Fibroblast of skin of abdomen (primary cell): ENCODE data around the gene IHH.

Source experiments
- DNase-seq: peaks from one replicate; pipeline ENCODE4 v3.0.0-alpha.2; 2013

IHH gene

DNA sequence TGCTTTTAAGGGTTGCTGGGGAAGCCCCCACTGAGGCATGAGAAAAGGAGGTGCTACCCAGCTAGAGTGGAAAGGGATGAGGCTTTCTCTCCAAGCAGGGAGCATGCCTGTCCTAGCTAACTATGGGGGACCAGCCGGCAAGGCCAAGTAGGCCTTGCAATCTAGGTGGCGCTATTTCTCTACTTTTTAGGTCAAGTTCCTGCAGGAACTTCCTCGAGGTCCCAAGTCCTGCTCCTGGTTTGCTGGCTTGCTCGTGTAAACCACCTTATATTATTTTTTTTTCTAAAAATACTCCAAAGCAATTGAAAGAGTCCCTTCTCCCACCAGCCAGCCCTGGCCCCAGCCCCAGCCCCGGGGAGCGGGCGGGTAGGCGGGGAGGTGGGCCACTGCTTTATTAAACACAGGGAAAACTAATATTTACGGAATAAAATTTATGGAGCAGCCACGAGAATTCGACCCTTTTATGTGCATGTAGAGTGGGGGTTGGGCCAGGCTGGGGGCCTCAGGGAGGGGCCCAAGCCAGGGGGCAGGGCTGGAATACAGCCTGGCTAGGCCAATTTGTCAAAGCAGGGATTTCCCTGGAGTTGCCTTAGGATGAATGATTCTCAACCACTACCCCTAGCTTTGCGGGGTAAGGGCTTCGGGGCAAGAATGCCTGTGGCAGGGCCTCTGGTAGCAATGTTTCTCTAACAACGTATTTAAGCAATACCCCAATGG lies 12.8 kb upstream of the IHH start:
- DNase-seq: peak; percentile 43

GRCh38 chr2:219072741-219073250 lies 12.1 kb upstream of the IHH start:
- DNase-seq: no peak

- no peak for DNase-seq
Observed at GRCh38 chr2:219071131-219071816, 10.6 kb upstream of the IHH start.

- DNase-seq: no peak
Observed at GRCh38 chr2:219065484-219065883, 4.8 kb upstream of the IHH start.

DNA sequence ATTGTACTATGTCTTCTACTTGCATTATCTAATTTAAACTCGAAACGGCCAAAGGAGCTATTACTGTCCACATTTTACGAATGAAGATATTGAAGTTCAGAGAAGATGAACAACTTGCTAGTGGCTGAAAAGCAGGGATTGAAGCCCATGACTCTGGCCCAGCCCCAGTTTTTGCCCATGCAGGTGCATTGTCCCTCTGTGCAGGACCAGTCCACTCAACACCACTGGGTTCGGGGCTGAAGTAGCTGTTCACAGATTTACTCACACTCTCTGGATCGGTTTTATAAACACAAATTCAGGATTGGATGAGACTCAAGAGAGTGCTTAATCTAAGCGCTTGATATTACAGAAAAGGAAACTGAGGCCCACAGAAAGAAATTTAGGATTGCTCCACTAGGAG lies 1.4 kb upstream of the IHH start:
- no peak for DNase-seq

- no peak for DNase-seq
Observed at GRCh38 chr2:219059725-219060682, 717 bp downstream of the IHH start.

GRCh38 chr2:219059375-219059724 lies 1.4 kb downstream of the IHH start:
- DNase-seq: no peak

DNA sequence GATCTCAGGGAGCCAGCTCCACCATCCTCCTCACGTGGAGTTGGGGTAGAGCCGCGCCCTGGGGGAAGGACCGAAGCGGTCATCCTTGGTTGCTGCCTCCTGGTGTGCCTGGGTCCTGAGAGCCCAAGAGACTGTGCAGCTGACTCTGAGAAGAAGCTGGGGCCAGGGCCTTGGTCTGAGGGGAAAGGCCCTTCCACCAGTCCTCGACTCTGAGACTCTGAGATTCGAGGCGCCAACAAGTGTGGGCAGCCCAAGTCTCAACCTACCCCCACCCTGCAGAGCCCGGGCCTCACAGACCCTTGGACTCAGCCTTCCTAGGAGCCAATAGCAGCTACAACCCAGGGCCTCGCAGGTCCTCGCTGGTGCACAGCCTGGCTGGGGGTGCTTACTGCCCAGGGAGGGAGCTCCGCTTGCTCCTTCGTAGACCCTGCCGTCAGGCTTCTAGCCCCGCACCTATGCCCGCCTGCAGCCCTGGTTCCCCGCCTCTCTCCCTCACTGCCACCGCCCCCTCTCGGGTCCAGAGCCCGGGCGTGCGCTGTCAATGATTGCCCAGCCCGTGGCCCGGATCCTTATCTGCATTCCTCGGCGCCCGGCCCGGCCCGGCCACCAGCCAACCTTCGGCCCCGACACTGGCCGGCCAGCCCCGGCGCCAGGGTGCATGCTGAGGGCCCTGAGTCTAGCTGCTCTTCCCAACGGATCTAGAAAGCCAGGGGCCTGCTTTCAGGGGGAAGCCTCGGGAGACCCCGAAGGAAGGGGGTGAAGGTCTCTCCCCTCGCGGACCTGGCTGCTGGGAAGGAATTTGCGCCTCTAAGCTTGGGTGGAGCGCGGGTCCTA lies 2.0 kb downstream of the IHH start:
- DNase-seq: no peak

DNA sequence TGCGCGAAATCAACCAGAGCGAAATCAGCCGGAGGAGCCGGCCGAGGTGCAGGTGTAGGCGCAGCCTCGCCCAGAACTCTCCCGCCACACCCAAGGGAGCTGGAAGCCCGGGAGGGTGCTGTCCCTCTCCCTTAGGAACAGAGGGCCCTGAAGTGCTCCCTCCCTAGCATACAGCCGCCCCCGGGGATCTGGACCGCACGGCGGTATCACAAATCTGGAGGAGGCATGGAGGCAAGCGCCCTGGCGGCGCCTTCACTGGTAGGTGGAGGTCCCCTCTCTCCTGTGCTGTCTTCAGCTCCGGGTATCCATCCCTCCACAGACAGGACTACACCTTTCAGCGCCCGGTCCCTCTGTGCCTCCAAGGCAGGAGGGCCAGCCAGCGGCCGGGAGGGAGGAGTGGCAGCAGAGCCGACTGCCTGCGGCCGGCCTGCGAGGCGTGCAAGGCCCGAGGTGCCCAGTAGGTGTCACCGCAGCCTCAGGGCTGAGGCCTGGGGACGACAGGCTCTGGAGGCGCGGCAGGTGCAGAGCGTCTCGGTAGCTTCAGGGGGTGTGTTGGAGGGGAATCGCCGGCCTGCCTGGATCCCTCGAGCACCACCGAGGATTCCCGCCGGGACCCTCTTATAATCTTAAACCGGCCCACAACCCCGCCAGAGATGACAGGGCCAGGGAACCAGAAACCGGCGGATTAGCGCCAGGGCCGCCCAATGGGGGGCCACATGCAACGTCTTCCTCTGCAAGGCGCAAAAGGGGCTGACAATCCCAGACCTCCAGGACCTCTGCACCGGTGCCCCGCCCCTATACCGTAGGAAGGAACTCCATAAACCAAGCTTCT lies 2.8 kb downstream of the IHH start:
- peak; percentile 43 for DNase-seq

DNA sequence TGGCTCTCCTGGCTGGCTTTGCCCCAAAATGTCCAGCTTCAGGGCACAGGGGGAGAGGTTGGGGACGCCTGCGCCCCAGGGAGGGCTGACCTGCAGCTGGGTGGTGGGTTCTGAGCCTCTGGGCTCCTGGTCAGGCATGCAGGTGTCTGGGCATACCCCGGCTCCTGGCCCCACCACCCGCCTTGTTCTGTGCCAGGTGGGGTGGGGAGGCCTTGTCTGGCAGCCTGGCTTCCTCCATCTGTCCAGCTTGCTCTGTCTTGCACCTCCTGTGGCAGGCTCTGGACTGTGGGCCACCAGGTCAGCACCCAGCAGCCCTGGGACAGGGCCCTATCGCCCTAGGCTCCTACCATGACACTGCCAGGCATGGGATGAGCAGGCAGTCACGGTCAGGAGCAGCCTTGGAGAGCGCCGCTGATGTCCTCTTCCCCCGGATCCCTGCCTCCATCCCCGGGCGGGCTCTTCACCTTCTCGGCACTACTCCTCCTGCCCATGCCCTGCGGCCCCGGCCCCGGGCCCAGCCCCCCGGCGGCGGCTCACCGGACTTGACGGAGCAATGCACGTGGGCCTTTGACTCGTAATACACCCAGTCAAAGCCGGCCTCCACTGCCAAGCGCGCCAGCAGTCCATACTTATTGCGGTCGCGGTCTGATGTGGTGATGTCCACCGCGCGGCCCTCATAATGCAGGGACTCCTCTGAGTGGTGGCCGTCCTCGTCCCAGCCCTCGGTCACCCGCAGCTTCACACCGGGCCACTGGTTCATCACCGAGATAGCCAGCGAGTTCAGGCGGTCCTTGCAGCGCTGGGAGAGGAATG lies 3.6 kb downstream of the IHH start:
- no peak for DNase-seq

GRCh38 chr2:219056176-219056895 lies 4.4 kb downstream of the IHH start:
- no peak for DNase-seq

GRCh38 chr2:219054956-219055903 lies 5.5 kb downstream of the IHH start:
- DNase-seq: no peak

GRCh38 chr2:219049282-219049681 lies 11.4 kb downstream of the IHH start:
- DNase-seq: no peak

DNA sequence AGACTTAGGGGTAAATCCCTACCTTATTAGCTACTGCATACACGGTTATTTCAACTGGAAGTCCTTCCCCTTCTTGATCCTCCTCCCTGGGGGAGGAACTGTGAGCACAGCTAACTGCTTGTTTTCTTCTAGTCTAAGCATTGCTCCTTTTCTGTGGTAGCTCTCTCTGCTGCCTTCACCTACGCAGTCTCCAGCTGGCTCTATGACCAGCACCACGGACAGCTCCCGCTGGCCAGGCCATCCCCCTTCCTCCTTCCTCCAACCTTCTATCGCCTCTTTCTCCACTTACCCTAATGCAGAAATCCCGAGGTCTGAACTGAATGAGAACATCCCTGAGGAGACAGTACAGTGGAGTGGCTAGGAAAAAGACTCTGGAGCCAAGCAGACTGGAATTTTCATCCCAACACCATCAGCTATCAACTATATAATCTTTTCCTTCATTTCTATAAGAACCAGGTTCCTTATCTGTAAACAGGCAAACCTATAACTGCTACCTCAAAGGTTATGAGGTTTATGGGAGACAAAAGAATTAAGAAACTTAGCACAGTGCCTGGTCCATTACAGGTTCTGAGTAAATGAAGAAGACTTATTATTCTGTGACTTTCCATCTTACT lies 14.7 kb downstream of the IHH start:
- peak; percentile 27 for DNase-seq

- no peak for DNase-seq
Observed at GRCh38 chr2:219042750-219043149, 18.0 kb downstream of the IHH start.

DNA sequence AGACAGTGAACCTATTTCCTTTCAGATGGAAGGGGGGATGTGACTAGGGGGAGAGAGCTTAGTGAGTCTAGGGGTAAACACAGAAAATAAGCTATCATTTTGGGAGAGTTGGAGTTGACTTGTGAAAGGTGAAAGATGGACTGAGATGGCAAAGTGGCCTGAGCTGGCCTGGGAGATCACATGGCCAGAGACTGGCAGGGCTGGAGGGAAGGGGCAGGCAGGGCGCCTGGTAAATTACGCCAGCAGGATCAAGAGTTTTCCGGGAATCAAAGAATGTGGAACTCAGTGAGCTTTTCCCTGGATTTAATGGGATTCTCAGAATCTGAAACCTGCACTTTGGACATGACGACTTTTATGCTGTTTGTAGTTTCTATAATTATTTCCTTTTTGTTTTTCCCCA lies 18.6 kb downstream of the IHH start:
- no peak for DNase-seq

DNA sequence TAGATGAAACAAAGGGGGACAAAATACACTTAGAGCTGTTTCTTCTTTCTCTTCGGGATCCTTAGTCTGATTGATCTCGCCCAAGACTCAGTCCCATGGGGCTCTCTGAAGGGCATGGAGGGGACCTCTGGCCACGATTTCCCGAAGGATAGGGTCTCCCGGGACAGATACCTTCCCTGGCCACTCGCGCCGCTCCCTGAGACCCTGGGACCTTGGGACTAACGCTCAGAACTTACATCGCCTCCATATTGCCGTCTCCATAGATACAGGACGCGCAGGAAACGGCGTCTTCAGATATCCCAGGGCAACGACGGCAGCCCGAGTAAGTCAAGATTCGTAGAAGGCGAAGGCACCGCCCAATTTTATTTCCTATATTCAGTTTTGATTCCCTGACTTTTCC lies 19.5 kb downstream of the IHH start, which contains the start of gene CFAP65:
Gene CFAP65, minus strand, starts transcription at position 265 of the 400 bp plus-strand sequence. CDS start 2,468 bp downstream, outside the sequence.
- DNase-seq: peak; percentile 51

- DNase-seq: no peak
Observed at GRCh38 chr2:219038600-219038999, 22.1 kb downstream of the IHH start.
